HG03457 (cell line): ENCODE measurements around the gene NOX3.
"Not testable (repeated sequence)": the region's sequence is repeated elsewhere in the genome, so short reads cannot be mapped to it uniquely, and the experiment has no call there.

Experiments
- ATAC-seq: cut with Tn5 transposase; IDR thresholded peaks from one replicate; pipeline ENCODE4 v1.9.1; 2021; ENCODE audit warnings: moderate number of reproducible peaks; ENCODE audit not compliant: unreplicated experiment

NOX3 gene, protein sequence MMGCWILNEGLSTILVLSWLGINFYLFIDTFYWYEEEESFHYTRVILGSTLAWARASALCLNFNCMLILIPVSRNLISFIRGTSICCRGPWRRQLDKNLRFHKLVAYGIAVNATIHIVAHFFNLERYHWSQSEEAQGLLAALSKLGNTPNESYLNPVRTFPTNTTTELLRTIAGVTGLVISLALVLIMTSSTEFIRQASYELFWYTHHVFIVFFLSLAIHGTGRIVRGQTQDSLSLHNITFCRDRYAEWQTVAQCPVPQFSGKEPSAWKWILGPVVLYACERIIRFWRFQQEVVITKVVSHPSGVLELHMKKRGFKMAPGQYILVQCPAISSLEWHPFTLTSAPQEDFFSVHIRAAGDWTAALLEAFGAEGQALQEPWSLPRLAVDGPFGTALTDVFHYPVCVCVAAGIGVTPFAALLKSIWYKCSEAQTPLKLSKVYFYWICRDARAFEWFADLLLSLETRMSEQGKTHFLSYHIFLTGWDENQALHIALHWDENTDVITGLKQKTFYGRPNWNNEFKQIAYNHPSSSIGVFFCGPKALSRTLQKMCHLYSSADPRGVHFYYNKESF

DNA sequence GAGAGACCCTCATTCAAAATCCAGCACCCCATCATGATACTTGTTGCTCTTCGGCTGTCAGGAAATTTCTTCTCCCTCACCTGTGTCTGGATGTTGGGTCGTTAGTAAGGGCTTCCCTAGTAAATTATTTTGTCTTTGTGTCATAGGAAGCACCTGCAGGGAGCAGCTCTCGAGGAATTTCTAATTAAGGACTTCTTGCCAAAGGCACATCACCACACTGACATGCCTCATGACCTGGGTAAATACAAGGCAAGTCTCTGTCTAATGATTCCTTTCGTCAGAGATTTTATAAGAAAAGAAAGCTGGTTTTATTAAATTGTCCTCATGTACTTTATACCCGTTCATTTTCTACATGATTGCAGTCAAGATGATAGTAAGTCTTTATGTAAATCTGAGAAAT lies at the start of gene NOX3:
TSS of gene NOX3 (minus strand) at position 74 of the 400 bp plus-strand sequence. CDS start at position 35, 39 bp downstream.
- no peak for ATAC-seq

DNA sequence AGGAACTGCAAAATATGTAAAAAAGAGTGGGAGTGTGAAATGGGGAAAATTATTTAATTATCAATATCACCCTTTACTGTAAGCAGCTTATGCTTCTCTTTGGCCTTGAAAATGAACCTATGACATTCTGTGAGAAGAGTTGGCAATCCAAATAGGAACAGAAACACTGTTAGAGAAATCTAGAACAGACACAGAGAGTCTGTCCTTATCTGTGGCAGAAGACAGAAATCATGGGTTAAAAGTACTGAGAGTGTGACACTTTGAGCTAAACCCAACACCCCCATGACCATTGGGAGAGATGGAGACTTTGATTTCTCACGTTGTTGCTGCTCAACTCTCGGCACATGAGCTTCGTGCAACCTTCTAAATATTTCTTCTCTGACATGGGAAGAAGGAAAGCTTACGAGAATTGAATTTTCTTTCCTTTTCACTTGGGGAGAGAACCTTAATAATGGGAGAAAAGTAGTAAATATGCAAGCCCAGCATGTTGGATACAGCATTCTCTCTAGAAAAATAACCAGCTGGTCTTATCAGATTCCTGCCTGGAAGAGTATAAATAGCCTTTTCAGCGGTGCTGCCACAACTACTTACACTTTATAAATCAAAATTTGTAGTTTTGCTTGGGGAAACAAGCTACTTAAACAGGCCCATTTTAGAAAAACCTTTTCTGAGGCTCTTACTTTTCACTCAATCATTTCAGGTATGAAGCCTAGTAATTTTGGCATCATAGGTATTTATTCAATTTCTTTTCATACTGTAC lies 49.4 kb upstream of the NOX3 start:
- no peak for ATAC-seq

DNA sequence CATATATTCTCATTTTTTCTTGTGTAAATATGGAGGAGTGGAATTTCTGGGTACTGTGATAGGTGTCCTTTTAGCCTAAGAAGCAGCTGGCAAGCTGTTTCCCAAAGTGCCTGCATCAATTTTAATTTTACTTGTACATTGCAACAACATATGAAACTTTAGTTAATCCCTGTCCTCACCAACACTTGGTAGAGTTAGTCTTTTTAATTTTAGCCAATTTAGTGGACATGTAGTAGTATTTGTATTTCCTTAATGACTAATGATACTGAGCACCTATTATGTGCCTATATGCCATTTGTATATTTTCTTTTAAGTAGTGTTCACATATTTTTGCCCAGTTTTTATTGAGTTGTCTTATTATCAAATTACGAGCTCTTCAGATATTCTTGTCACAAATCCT lies 46.8 kb upstream of the NOX3 start:
- no peak for ATAC-seq

DNA sequence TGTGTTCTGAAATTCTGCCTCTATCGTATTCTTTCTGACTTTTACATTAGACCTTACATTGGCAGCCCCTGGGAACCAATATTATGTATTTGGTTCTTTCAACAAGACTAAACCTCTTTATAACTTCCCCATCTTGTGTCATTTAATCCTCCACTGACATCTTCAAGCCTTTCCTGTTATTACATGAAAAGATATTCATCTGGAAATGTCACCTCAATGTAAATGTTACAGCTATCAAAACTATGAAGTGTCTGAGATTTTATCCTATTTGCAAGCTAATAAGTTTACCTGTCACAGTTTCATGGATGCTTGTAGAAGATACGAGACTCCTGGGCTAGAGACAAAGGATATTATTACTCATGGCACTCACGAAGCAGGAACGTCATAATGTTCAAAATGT lies 43.9 kb upstream of the NOX3 start:
- no peak for ATAC-seq

DNA sequence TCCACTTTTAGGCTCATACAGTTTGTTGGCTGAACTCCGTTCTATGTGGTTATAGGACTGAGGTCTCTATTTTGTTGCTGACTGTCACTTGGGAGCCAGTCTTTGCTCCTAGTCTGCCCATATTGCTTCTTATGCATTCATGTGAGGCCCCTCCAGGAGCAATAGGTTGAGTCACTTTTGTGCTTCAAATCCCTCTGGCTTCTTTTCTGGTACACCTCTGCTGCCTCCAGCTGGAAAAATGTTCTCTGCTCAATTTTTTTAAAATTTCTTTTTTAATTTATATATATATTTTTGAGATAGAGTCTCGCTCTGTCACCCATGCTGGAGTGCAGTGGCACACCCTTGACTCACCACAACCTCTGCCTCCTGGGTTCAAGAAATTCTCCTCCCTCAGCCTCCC lies 42.7 kb upstream of the NOX3 start:
- ATAC-seq, result no peak

DNA sequence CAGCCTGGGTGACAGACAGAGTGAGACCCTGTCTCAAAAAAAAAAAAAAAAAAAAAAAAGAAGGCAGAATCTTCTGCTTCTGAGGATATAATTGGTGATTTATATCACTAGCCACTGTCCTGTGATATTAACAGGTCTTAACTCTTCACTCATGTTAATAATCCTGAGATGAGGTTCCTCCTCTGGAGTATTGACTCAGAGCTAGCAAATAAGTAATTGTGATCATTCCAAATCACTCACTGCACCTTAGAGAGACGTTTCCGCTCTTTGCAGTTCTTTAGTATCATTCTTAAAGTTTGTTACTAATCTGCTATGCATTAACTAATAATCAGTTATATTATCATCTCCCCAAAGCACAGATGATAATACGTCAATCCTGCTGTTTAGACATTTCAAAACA lies 41.6 kb upstream of the NOX3 start:
- ATAC-seq, result no peak

DNA sequence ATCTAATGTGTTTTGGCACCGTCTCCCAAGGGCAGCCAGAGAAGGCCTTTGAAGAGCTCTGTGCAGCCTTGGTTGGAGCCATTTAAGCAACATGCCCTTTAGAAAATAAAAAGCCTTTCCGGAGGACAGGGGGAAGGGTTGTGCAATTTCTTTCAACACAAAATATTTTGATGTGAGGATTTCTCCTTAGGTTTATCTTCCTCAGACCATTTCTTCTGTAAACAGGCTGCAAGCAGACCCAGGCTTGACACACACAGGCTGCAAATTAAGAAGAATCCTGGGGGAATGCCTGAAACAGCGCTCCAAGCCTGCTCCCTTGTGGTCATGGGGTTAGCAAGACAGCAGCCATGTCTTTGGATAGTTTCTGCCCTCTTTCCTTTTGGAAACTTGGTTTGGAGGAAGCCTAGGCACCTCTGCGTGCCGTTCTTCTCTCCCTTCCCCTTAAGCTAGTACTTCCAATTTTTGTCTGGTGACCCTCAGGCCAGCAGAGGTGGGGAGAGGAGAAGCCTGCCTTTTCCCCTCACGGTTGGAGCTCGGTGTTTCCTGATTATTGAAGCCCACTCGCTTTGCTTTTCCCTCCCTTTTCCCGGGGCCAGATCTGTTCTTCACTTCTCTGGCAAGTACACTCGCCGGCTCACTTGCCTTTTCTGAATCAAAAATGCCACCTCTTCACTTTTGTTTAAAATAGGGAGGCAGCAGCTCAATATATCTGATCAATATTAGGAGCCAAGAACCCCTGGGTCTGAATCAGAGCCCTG lies 39.6 kb upstream of the NOX3 start:
- no peak for ATAC-seq

DNA sequence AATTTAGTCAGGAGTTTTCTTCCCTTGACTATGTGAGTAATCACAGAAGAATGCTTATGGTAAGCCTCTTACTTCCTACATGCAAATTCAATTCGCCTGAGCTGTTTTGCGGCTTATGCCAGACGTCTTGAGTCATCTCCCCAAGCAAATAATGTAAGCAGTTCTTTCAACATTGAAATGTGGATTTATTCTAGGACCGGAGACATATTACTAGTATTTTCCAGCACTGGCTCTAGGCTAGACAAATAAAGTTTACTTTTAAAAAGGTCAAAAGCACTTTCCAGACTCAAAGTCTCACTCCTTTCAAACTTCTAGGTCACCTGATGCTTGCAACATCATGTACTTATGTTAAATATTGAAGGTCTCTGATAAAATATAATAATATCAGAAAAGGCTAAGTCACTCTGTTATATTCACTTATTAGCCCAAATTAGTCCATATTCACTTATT lies 38.1 kb upstream of the NOX3 start:
- no peak for ATAC-seq

DNA sequence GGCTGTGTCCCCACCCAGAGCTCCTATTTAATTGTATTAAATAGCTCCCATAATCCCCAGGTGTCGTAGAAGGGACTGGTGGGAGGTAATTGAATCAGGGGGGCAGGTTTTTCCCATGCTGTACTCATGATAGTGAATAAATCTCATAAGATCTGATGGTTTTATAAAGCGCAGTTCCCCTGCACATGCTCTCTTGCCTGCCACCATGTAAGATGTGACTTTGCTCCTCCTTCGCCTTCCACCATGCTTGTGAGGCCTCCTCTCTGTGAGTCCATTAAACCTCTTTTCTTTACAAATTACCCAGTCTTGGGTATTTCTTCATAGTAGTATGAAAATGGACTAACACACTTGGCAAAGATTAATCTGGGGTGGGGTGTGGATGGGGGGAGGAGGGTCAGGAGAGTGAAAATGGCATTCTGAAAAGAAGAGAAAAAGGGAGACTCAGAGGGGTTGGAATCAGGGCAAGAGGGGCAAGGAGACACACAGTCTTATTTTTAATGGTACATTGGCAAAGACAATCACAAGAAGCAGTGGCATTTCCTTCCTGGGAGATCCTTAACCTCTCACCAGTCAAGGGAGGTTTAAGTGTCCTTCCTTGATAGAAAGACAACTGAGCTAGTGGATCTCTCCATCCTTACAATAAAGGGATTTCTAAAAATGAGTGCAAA lies 37.5 kb upstream of the NOX3 start:
- ATAC-seq, result no peak

DNA sequence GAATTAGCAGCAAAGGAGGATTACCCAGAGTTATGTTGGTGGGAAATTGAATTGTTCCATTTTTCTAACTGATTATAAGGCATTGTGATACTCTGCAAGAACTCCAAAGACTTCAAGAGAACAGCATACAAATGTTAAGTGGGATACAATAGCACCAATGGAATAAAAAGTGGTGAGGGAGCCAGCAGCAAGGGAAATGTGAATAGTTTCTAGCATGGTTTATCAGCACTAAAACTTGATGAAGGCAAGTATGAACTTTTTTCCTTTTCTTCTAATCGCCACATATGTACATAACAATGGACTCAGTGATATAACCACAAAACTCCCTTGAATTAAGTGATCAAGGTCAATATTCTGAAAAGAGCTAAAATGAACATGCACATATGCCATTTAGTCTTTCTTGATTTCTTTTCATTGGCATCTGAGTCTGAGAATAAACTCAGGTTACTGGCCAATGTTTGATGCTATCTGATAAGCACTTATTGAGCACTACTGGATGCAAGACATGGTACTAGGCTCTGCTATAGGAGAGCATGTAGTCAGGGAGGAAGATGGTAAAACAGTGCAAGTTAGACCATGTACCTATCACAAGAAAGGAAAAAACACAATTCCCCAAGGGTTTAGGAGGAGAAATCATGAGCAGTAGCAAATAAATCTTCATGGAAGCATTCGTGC lies 36.6 kb upstream of the NOX3 start:
- no peak for ATAC-seq

DNA sequence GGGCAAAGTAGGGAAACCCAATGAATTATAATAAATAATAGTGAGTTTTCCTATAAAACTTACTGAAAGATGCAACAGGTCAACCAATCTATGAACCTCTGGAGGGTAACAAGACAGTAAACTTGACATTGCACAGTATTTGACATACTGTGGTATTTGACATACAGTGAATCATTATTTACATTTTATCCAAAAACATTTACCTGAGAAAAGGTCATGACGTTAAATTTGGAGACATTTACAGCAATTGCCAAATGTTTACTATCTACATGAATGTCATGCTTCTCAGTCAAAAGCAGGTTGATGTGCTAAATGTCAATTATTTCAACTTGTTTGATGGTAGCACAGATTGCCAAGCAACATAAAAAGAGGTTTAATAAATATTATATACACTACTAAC lies 35.8 kb upstream of the NOX3 start:
- ATAC-seq, result no peak

DNA sequence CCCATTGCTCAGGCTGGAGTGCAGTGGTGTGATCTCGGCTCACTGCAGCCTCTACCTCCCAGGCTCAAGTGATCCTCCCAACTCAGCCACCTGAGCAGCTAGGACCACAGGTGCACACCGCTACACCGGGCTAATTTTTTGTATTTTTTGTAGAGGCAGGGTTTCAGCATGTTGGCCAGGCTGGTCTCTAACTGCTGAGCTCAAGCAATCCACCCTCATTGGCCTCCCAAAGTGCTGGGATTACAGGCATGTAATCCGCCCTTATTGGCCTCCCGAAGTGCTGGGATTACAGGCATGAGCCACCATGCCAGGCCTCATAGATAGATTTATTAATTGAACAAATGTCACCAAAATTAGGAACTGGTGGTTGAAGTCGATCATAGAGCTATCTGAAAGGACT lies 32.6 kb upstream of the NOX3 start:
- ATAC-seq, result not testable (repeated sequence)

DNA sequence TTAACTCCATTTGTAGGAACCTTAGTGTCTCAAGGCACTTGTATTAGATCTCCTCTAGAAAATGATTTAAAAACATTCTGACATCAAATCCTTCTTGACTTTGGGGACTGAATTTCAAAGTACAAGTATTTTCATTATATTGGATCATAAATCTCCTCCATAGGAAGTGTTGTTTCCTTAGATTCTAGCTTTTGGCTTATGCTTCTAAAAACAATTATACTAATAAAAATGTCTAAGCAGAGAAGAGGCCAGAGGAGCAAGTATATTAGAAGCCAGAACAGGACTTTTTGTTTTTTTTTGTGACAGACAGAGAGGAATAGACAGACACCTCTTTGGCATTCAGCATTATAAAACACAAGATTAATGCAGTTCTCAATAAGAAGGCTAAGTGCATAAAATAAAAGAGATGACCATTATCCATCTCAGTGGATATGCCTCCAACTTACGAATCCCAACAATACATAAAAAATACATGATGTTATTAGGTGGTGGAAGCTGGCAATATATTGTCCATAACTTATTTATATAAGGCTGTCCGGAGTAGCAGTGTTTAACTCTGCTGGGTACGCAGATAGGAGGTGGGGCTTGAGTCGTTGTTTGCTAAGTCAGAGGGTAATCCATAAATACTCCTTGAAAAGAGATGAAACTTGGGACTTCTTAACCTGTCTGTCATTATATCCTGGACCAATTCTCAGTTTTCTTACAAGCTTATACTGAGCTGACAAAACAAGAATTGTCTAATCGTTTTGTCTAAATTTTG lies 31.9 kb upstream of the NOX3 start:
- no peak for ATAC-seq

DNA sequence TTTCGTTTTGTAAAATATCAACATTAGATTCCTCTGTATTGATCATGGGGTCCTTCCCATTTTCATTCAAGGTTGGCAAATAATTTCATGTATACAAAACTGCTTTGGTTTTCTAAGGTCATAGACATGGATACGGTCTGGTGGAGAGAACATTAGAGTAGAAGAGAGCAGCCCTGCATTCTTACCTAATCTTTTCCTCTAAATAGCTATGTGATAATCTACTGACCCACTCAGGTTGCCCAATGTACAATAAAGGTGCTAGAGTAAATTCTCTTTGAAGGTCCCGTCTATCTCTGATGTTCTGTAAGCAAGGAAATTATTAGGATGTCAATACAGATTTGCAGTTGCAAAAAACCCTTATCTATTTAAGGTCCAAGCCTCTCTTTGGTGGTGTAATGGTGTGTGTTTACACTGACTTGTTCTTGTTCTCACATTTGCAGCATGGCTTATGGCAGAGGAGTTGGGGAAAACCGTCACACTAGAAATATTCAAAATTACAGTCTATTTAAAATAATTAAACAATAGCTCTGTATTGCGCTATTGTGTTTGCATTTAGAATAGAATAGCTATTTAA lies 31.2 kb upstream of the NOX3 start:
- ATAC-seq, result no peak

DNA sequence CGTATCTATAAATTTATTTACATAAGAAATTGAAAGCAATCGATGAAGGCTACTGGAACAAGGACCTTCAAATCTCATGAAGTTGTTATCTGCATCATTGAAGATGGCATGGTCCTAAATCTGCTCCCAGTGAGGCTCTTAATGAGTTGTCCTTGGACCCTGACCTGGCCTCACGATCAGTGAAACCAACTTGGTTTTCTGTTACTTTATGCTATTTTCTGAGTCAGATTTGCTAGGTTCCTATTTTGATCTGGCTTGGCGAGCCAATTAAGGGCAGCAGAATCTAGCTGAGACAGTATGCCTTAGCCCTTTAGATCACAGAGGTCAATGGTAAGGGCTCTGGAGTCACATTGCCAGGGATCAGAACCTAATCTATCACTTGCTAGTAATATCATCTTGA lies 30.1 kb upstream of the NOX3 start:
- ATAC-seq, result no peak

DNA sequence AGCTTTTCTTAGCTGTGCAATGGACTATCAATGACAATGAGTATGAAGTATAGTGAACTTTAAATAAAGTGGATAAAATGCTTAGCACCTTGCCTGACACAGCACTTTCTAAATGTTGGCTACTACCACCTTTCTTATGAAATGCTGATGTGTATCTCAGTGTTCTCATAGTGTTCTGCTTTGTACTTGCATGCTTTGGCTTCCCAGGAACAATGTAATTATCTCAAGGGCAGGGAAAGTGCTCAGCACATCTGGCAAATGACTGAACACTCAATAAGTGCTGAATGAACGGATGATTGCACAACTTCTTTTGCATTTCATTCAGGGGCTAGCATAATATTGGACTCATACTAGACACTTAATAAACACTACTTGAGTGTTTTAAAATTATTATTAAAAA lies 28.2 kb upstream of the NOX3 start:
- no peak for ATAC-seq

DNA sequence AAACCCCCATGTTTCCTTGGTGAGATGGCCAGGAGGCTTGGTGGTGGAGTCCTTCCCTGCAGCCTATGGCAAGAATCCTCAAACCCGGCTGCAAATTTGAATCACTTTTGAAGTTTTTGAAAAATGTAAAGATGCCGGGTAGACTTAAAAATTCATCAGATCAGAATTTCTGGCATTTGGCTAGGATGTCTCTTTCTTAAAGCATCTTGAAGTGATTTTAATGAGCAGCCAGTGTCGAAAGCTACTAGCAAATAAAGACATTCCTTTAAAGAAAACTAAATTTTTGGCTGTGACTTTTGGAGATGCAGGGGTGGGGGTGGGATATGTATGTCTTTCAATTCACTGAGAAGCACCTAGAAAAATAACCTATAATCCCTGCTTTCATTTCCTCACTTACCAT lies 25.6 kb upstream of the NOX3 start:
- ATAC-seq, result no peak

DNA sequence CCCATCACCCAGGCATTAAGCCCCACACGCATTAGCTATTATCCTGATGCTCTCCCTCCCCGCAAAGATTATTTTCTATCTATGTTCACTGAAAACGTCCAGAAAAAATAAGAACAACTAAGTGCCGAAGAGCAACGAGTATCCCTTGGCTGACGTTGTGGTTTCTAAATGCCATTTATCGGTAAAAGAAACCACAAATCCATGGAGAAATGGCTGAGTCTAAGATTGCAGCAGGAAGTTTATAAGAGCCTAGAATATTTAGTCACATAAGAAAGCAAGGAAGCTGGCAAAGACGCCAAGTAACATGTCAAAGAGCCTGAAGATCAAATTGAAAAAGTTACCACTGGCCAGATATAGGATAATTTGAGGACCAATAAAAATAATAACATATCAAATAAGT lies 18.1 kb upstream of the NOX3 start:
- no peak for ATAC-seq

DNA sequence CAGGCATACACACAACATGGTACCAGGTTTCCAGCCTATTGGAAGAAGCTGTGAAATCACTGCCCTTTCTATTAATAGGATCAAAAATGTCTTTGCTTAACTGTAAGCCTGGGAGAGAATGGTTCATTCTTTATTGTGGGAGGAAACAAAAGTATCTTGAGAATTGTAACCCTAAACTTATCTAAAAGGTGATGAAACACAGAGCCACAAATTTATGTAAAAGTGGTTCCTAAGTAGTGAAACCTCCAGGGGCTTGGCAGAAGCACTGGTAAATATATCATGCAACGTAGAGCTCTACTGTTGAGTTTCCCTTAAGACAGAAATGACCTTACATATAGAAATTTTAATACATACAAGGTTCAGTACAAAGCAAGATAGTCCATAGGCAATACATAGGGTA lies 17.2 kb upstream of the NOX3 start:
- ATAC-seq, result no peak
